MM.1S (cell line): ENCODE data around the gene ADGRV1.
A peak's percentile ranks its signal among the peaks of the same experiment; 100 is the strongest.

Experiments used
- CTCF ChIP-seq: fragments of 300-600 bp; sonication (generic); IDR thresholded peaks from 2 replicates; pipeline ENCODE4 v1.5.1; 2016; ENCODE audit warnings: antibody characterized with exemption, low read length, mixed read lengths
- EZH2phosphoT487 ChIP-seq: fragments of 300-600 bp; sonication (generic); IDR thresholded peaks from 2 replicates; pipeline ENCODE4 v1.6.1; 2018; ENCODE audit warnings: antibody characterized with exemption, low read length

- TF ChIP-seq CTCF (peak; percentile 78), EZH2phosphoT487 (no peak)
These were observed 543.2 kb downstream of the ADGRV1 start for GRCh38 chr5:91101600-91102379.
